GM19025 (cell line): ENCODE results near the gene H2BW1.
"Not testable (repeated sequence)": the region's sequence is repeated elsewhere in the genome, so short reads cannot be mapped to it uniquely, and the experiment has no call there.

Experiments used
- ATAC-seq: cut with Tn5 transposase; IDR thresholded peaks from one replicate; pipeline ENCODE4 v1.9.1; 2021; ENCODE audit warnings: mild to moderate bottlenecking, low read depth, moderate library complexity; ENCODE audit not compliant: unreplicated experiment

Gene H2BW1, protein sequence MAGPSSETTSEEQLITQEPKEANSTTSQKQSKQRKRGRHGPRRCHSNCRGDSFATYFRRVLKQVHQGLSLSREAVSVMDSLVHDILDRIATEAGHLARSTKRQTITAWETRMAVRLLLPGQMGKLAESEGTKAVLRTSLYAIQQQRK

DNA sequence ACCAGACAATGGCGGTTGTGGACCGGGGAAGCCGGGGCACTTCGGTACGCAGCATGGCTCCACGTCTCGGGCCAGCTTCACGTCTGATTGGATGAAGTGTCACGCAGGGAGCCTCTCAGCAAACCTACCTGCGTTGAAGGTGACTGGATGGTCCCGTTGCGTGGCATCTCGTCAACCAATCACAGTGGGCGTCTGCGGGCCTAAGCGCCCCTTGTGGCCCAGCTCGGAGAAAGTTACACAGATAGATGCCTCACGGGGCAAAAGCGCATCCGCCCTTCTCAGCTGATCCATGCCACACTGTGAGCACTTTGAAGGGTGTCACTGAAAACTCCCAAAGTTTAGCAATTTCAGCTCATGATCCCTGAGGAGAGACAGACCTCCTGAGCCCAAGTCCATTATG is at the start of gene H2BW1:
H2BW1 (minus strand) TSS at position 103 of the 400 bp plus-strand sequence. CDS start 132 bp downstream, outside the sequence.
- ATAC-seq, result no peak

DNA sequence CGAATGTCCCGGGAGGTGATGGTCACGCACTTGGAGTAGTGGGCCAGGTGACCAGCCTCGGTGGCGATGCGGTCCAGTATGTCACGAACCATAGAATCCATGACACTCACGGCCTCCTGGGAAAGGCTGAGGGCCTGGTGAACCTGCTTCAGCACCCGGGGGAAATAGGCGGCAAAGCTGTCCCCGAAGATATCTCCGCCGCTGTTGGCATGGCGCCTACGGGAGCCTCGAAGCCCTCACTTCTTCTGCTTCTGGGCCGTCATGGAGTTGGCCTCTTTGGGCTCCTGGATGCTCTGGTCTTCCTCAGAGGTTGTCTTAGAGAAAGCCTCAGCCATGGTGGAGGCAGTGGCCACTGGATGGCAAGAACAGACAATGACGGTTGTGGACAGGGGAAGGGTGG is 49.1 kb upstream of the H2BW1 start:
- not testable (repeated sequence) for ATAC-seq

DNA sequence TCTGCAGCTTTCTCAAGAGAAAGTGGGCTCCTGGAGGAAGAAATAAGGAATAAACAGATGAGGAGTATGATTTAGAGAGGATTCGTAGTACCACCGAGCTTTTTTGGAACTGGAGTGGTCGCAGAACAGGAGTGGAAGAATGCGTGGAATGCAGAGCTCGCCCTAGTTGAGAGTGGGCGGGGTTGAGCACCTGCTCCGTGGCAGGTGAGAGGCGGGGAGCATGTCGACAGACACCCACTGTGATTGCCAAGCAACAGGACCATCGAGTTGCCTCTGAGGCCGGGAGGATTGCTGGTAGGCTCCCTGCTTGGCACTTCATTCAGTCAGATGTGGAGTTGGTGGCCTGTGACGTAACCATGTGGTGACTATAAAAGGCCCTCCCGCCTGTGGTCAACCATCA is 41.4 kb upstream of the H2BW1 start:
- ATAC-seq, result not testable (repeated sequence)

DNA sequence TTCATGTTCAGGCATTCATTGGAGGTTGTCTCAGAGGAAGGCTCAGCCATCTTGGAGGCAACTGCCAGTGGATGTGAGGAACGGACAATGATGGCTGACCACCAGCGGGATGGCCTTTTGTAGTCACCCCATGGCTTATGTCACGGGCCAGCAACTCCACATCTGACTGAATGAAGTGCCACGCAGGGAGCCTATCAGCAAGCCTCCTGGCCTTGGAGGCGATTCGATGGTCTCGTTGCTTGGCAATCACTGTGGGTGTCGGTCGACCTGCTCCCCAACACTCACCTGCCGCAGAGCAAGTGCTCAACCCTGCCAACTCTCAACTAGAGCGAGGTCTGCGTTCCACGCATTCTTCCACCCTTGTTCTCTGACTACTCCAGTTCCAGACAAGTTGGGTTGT is 33.7 kb upstream of the H2BW1 start:
- ATAC-seq, result no peak

DNA sequence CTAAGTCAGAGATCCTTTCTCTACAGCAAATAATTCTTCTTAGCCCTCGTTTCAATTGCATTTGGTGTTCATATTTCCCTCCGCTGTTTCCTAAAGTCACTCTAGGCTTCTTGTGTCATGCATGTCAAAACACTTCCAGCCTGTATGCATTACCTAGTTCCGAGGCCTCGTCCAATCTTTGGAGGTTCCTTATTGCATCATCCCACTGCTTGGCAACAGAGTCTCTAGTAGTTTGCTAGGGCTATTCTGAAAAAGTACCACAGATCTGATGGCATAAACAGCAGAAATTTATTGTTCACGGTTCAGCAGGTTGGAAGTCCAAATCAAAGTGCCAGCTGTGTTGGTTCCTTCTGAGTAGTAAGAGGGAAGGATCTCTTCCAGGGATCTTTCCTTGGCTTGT is 32.1 kb upstream of the H2BW1 start:
- ATAC-seq, result no peak

DNA sequence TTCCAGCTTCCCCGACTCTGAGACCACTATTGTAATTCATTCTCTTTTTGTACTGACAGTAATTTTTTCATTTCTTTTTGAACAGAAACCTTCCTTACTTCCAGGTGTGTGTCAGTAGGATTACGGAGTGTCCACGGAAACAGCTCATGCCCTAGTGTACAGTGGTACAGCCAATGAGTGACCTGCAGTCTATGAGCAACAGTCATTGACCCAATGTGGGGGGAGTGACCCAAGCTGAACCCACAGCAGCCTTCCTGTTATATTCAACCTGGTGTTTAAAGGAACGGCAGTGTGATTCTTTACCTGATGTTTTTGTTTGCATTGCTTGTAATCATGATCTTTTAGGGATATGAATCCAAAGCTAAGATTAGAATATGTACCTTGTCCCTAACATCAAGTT is 27.5 kb upstream of the H2BW1 start:
- no peak for ATAC-seq

DNA sequence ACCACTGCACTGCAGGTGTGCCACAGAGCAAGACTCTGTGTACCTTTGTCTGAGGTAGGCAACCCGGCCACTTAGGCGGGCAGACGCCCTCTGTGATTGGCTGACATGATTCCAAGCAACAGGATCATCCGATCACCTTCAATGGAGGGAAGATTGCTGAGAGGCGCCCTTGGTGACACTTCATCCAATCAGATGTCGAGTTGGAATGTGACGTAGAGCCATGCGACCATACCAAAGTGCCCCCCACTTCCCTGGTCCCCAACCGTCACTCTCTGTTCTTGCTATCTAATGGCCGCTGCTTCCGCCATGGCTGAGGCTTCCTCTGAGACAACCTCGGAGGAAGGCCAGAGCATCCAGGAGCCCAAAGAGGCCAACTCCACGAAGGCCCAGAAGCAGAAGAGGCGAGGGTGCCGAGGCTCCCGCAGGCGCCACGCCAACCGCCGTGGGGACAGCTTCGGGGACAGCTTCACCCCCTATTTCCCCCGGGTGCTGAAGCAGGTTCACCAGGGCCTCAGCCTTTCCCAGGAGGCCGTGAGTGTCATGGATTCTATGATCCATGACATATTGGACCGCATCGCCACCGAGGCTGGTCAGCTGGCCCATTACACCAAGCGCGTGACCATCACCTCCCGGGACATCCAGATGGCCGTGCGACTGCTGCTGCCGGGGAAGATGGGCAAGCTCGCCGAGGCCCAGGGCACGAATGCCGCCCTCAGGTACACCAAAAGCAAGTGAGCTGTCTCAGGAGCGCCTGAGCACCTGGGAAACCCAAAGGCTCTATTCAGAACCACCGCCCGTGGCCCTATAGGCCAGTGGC is 26.4 kb upstream of the H2BW1 start, which contains the start of gene H2BW2:
H2BW2 (plus strand) TSS at position 268 of the 817 bp plus-strand sequence; CDS start at position 307, 39 bp downstream.
- no peak for ATAC-seq

DNA sequence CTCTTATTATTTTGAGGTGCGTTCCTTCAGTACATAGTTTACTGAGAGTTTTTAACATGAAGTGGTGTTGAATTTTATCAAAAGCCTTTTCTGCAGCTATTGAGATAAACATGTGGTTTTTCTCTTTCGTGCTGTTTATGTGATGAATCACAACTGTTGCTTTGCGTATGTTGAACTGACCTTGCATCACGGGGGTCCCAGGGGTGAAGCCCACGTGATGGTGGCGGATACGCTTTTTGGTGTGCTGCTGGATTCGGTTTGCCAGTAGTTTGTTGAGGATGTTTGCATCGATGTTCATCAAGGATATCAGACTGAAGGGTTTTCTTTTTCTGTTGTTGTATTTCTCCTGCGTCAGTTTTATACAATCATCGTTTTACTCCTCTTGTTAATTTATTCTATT is 4.6 kb upstream of the H2BW1 start:
- ATAC-seq, result no peak

DNA sequence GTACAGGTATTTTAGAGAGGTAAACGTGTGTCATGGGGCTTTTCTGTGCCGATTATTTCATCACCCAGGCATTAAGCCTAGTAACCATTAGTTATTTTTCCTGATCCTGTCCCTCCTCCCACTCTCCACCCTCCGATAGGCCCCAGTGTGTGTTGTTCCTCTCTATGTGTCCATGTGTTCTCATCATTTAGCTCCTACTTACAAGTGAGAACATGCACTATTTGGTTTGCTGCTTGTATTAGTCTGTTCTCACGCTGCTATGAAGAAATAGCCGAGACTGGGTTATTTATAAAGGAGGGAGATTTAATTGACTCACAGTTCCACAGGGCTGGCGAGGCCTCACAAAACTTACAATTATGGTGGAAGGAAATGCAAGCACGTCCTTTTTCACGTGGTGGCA is 2.1 kb upstream of the H2BW1 start:
- not testable (repeated sequence) for ATAC-seq

DNA sequence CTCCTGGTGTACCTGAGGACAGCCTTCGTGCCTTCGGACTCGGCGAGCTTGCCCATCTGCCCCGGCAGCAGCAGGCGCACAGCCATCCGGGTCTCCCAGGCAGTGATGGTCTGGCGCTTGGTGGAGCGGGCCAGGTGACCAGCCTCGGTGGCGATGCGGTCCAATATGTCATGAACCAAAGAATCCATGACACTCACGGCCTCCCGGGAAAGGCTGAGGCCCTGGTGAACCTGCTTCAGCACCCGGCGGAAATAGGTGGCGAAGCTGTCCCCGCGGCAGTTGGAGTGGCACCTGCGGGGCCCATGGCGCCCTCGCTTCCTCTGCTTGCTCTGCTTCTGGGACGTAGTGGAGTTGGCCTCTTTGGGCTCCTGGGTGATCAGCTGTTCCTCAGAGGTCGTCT is 350 bp downstream of the H2BW1 start:
- ATAC-seq, result no peak

DNA sequence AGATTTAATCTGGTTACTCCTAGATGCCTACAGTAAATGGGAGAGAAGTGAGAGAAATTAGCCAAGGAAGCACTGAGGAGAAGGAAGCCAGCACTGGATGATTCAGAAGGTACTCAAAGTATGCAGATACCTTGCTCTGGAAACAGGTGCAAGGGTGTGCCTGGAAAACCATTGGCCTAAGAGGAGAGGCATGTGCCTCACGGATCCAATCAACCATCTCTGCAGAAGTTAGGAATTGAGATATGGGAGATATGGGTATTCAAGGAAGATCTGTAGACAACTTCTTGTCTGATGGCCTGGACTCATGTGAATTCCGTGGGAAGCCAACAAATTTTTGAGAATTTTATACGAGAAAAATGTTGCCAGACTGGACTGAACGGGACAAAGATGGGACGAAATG is 4.7 kb downstream of the H2BW1 start:
- no peak for ATAC-seq

DNA sequence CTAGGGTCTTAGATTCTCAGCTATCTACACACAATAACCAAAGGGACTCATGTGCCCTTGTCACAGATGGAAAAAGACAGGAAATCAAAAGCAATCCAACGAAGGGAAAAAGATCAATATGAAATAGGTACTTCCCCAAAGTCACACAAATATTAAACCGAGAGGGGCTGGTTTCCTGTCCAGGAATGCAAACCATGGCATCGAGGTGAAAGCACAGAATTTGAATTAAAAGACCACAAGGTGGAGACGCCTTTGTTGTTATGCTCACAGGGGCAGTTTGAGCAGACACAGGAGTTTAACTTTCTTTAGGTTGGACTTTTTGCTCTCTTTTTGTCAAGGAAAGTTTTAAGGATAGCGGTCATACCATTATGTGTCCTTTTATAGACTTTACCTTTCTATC is 14.3 kb downstream of the H2BW1 start:
- ATAC-seq, result peak; percentile 76

DNA sequence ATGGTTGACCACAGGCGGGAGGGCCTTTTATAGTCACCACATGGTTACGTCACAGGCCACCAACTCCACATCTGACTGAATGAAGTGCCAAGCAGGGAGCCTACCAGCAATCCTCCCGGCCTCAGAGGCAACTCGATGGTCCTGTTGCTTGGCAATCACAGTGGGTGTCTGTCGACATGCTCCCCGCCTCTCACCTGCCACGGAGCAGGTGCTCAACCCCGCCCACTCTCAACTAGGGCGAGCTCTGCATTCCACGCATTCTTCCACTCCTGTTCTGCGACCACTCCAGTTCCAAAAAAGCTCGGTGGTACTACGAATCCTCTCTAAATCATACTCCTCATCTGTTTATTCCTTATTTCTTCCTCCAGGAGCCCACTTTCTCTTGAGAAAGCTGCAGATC is 30.0 kb downstream of the H2BW1 start:
- not testable (repeated sequence) for ATAC-seq

DNA sequence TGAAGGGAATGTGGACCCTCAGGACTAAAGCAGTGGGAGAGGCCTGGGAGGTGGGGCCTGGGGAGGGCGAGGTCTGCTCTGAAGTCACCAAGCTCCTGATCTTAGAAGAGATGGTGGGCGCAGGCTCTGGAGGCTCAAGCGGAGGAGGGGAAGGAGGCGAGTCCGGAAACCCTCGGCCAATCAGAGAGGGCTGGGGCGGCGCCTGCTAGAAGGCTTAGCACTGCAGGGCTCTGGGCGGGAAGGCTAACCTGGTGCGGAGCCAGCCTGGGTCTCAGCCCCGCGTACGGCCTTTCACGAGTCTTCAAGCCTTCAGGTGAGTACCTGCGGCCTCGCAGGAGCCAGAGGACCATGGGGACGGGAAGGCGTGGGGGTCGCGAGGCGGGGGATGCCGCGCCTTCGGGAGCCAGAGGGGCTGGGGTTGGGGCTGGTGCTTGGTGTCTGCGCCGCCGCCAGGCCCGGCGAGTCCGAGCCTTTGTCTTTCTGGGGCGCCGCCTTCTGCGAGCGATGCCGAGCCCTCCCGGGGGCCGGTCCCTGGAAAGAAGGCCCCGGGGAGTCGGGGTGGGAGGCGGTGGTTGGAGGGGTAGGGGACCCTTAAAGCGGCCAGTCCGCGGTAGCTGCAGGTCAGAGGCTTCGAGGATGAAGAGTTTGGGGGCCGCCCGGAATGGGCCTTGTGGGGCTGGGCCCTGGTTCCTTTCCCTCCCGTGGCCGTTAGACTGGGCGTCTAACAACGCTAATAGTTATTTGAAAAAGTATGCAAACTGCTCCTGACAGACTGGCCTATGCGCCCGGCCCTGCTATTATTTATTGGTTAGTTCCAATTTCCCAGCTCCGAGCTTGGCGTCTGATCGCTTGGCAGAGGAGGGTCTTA is 50.9 kb downstream of the H2BW1 start, which contains the start of gene TMSB15B:
TMSB15B (plus strand) TSS at position 217 of the 868 bp plus-strand sequence.
- peak; percentile 94 for ATAC-seq
